GM12878 (cell line): ENCODE results near the gene G2E3. TPM values are rescaled to one million over a fixed set of nuclear protein-coding genes. Genes with fewer than 3 reads are reported as not detected.
"Not testable (repeated sequence)": the region's sequence is repeated elsewhere in the genome, so short reads cannot be mapped to it uniquely, and the experiment has no call there.

Source experiments
- ATAC-seq: fragments of 200-7000 bp; cut with Tn5 transposase; 3 replicates; pipeline ENCODE4 v1.9.1; 2020; ENCODE audit warnings: mild to moderate bottlenecking, moderate library complexity
- BruUV-seq: library from RNA; stranded (reverse); fragments of 400-500 nt; replicated peaks from 2 replicates; lab custom pipeline; 2021; lab: Mats Ljungman, UMichigan
- CTCF ChIA-PET: fragments of 300-600 bp; sonication (Branson Sonifier 250); formaldehyde crosslinking; extraction: SDS; loops from one replicate; lab custom pipeline; 2021; ENCODE audit warnings: inconsistent platforms; lab: Yijun Ruan, JAX
- POLR2A ChIA-PET: fragments of 350-600 bp; formaldehyde crosslinking; extraction: SDS; loops from one replicate; lab custom pipeline; 2021; ENCODE audit warnings: inconsistent platforms; lab: Charles Lee
- RAD21 ChIA-PET: fragments of 300-600 bp; sonication (Branson Sonifier 250); formaldehyde crosslinking; loops from one replicate; lab custom pipeline; 2023; ENCODE audit warnings: antibody characterized with exemption; ENCODE audit not compliant: unreplicated experiment; lab: Charles Lee
- SMC1A ChIA-PET: fragments of 300-600 bp; sonication (Branson Sonifier 250); formaldehyde crosslinking; loops from one replicate; lab custom pipeline; 2023; ENCODE audit not compliant: unreplicated experiment, uncharacterized antibody; lab: Charles Lee
- DNase-seq: peaks from one replicate; pipeline ENCODE4 v3.0.0-alpha.2; 2011; ENCODE audit warnings: low read depth, low spot score
- FAIRE-seq: peaks from 3 replicates; lab custom pipeline; 2011; peaks lifted over from hg19 to GRCh38; lab: Jason Lieb, UNC
- H2AFZ ChIP-seq: 2 replicates; pipeline ENCODE4 v1.6.0; 2011; ENCODE audit warnings: low read depth, low read length, control low read depth; ENCODE audit not compliant: control insufficient read depth
- H3K27ac ChIP-seq: 2 replicates; pipeline ENCODE4 v1.5.1; 2011; ENCODE audit warnings: control low read depth; ENCODE audit not compliant: control insufficient read depth, insufficient read depth
- H3K27me3 ChIP-seq, 2 experiments: replicated peaks in 1 of 2; 2 replicates each; pipeline versions ENCODE4 v1.6.0 to v1.6.1; 2011; ENCODE audit warnings: low read length in 1 of 2; ENCODE audit not compliant: control insufficient read depth in 2 of 2, insufficient read depth in 2 of 2
- H3K36me3 ChIP-seq, 2 experiments: 2 replicates each; pipeline ENCODE4 v1.5.1; 2011; ENCODE audit warnings: low read length in 1 of 2; ENCODE audit not compliant: control insufficient read depth in 2 of 2, insufficient read depth in 2 of 2
- H3K4me1 ChIP-seq: 2 replicates; pipeline ENCODE4 v1.6.1; 2011; ENCODE audit warnings: mild to moderate bottlenecking, low read length, moderate library complexity, mixed read lengths; ENCODE audit not compliant: control insufficient read depth, insufficient read depth
- H3K4me2 ChIP-seq: 2 replicates; pipeline ENCODE4 v1.6.0; 2011; ENCODE audit warnings: control low read depth; ENCODE audit not compliant: control insufficient read depth, insufficient read depth
- H3K4me3 ChIP-seq: fragments of 200-600 bp; sonication (generic); 2 replicates; pipeline ENCODE4 v1.5.1; 2016
- H3K79me2 ChIP-seq: 2 replicates; pipeline ENCODE4 v1.6.0; 2011; ENCODE audit warnings: low read length; ENCODE audit not compliant: control insufficient read depth, insufficient read depth
- H3K9ac ChIP-seq: 2 replicates; pipeline ENCODE4 v1.8.0; 2011; ENCODE audit warnings: low read length, control low read depth, mixed read lengths; ENCODE audit not compliant: control insufficient read depth, insufficient read depth
- H3K9me3 ChIP-seq: replicated peaks from 3 replicates; pipeline ENCODE4 v1.5.1; 2011; ENCODE audit warnings: mild to moderate bottlenecking, low read length; ENCODE audit not compliant: control insufficient read depth, insufficient read depth
- H4K20me1 ChIP-seq: 2 replicates; pipeline ENCODE4 v1.6.0; 2011; ENCODE audit not compliant: control insufficient read depth, insufficient read depth
- ATF2 ChIP-seq: IDR thresholded peaks from 2 replicates; pipeline ENCODE4 v1.6.1; 2012; ENCODE audit warnings: low read length, inconsistent platforms
- CHD1 ChIP-seq: IDR thresholded peaks from 2 replicates; pipeline ENCODE4 v1.6.1; 2012; ENCODE audit warnings: low read depth, low read length, improper control_type of control experiment
- FOXM1 ChIP-seq: IDR thresholded peaks from 2 replicates; pipeline ENCODE4 v1.6.1; 2012; ENCODE audit warnings: low read depth, mild to moderate bottlenecking, inconsistent platforms, low read length, moderate library complexity
- NFIC ChIP-seq: IDR thresholded peaks from 2 replicates; pipeline ENCODE4 v1.6.1; 2012; ENCODE audit warnings: low read depth, mild to moderate bottlenecking, inconsistent platforms, low read length, moderate library complexity
- NFYB ChIP-seq: IDR thresholded peaks from 2 replicates; pipeline ENCODE4 v1.6.1; 2011; ENCODE audit warnings: low read depth, mild to moderate bottlenecking, low read length, improper control_type of control experiment, moderate library complexity; ENCODE audit not compliant: insufficient read depth
- NR2F1 ChIP-seq: fragments of 450-650 bp; conservative IDR thresholded peaks from 2 replicates; pipeline ENCODE4 v1.6.1; 2017; ENCODE audit warnings: mild to moderate bottlenecking
- PAX8 ChIP-seq: fragments of 450-650 bp; IDR thresholded peaks from 2 replicates; pipeline ENCODE4 v1.6.1; 2017; ENCODE audit warnings: mild to moderate bottlenecking, moderate library complexity
- SMARCA5 ChIP-seq: fragments of 450-650 bp; IDR thresholded peaks from 2 replicates; pipeline ENCODE4 v1.6.1; 2017; ENCODE audit warnings: mild to moderate bottlenecking
- TAF1 ChIP-seq: IDR thresholded peaks from 2 replicates; pipeline ENCODE4 v1.6.1; 2011; ENCODE audit warnings: mild to moderate bottlenecking, low read depth, low read length, borderline replicate concordance
- TARDBP ChIP-seq: IDR thresholded peaks from 2 replicates; pipeline ENCODE4 v1.6.1; 2016; ENCODE audit warnings: borderline replicate concordance
- ZSCAN29 ChIP-seq: fragments of 450-650 bp; IDR thresholded peaks from 2 replicates; pipeline ENCODE4 v1.6.1; 2017; ENCODE audit warnings: mild to moderate bottlenecking, moderate library complexity
- WGBS: methylation state at CpG from one replicate; pipeline ENCODE4 v1.1.6; 2016; ENCODE audit warnings: low lambda C conversion rate; ENCODE audit not compliant: insufficient replicate concordance, insufficient coverage; ENCODE audit errors: missing lambda C conversion rate; 5-methylcytosine and 5-hydroxymethylcytosine counted together
- in situ Hi-C: fragments of 300-500 bp; cut with MboI; formaldehyde crosslinking; loops from 9 replicates; pipeline ENCODE4 v1.14.3; 2018; ENCODE audit warnings: mixed read lengths
- intact Hi-C: fragments of 100-400 bp; cut with micrococcal nuclease; formaldehyde crosslinking; loops from one replicate; pipeline ENCODE4 v1.14.2; 2022; ENCODE audit not compliant: unreplicated experiment
- polyA plus RNA-seq, 11 experiments: library from polyadenylated mRNA; depleted of rRNA in 4 of 11; unstranded in 6 of 11; stranded (reverse) in 5 of 11; fragments of >200 nt; fragmentation: Nextera tagmentation in 4 of 11; fragmentation: Illumina TruSeq in 1 of 11; extraction: Ambion mirVana in 4 of 11; extraction: Trizol in 1 of 11; gene quantifications; 1 replicate in 1 of 11; 2 replicates in 10 of 11; pipeline versions ENCODE4 v1.2.1 to v1.2.3, GENCODE V29; 2011 to 2016; ENCODE audit warnings: inconsistent platforms in 2 of 11, missing spikeins in 2 of 11, low read depth in 1 of 11
- total RNA-seq, 4 experiments: library from RNA; depleted of rRNA in 3 of 4; stranded (reverse); fragments of >200 nt in 3 of 4; fragmentation: Illumina TruSeq in 1 of 4; extraction: Trizol in 1 of 4; gene quantifications; 2 replicates each; pipeline versions ENCODE4 v1.2.1 to v1.2.3, GENCODE V29; 2013 to 2021
- TF ChIP-seq, protein P1 (sequence below): IDR thresholded peaks from 2 replicates; pipeline ENCODE4 v1.6.1; 2012; ENCODE audit warnings: low read depth, low read length, improper control_type of control experiment

G2E3 gene
- total and polyA plus RNA-seq, 10 of the 15 experiments (the other 5 are each of a cell fraction or from before 2014, with no cell fraction given): 10.0 to 38.0 (median 21.1) TPM

DNA sequence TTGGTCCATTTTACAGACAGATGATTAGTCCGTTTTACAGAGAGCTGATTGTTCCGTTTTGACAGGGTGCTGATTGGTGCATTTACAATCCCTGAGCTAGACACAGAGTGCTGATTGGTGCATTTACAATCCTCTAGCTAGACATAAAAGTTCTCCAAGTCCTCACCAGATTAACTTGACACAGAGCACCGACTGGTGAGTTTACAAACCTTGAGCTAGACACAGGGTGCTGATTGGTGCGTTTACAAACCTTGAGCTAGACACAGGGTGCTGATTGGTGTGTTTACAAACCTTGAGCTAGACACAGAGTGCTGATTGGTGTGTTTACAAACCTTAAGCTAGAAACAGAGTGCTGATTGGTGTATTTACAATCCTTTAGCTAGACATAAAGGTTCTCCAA is 12.2 kb upstream of the G2E3 start:
- CTCF ChIA-PET, H3K9ac ChIP-seq, H3K36me3 ChIP-seq, ATAC-seq, H3K9me3 ChIP-seq, H3K27ac ChIP-seq, H4K20me1 ChIP-seq, BruUV-seq, FAIRE-seq, H3K4me2 ChIP-seq, H3K4me3 ChIP-seq, H3K27me3 ChIP-seq, RAD21 ChIA-PET, intact Hi-C loops, H2AFZ ChIP-seq, H3K4me1 ChIP-seq, POLR2A ChIA-PET, DNase-seq, H3K79me2 ChIP-seq, in situ Hi-C loops: not testable (repeated sequence)
- SMC1A ChIA-PET: interaction anchor here (1.8 kb wide), 1 partner anchor 9 kb away, joined by 3 read pairs; no protein-coding TSS in a partner anchor
- 56% methylated on average over 4 of the region's 4 CpGs for WGBS

GRCh38 chr14:30547388-30548048 is 11.4 kb upstream of the G2E3 start:
- CTCF ChIA-PET: interaction anchor here (1.1 kb wide), 1 partner anchor 275 kb away, joined by 3 read pairs; no protein-coding TSS in a partner anchor
- Histone ChIP-seq H3K36me3 (no peaks in the 10 kb centered on the region), H3K27me3 (no peaks in the 10 kb centered on the region), H4K20me1 (no peaks in the 10 kb centered on the region), H3K4me3 (no peak overlapping the region), H3K4me2 (no peak overlapping the region), H3K9me3 (no peaks in the 10 kb centered on the region; the same call in 2 of the 3 replicates), H3K27ac (no peak overlapping the region), H2AFZ (no peak overlapping the region), H3K4me1 (no peaks in the 10 kb centered on the region), H3K9ac (no peak overlapping the region), H3K79me2 (no peaks in the 10 kb centered on the region)
- WGBS: 80% methylated on average over 40 of the region's 40 CpGs
- DNase-seq: no peak
- in situ Hi-C loops: no loop called here
- POLR2A ChIA-PET: interaction anchor here (0.5 to 0.6 kb wide), 2 partner anchors 10 to 484 kb away, joined by 5 to 7 read pairs; no protein-coding TSS in a partner anchor
- SMC1A ChIA-PET: interaction anchor here (1.8 kb wide), 1 partner anchor 9 kb away, joined by 3 read pairs; no protein-coding TSS in a partner anchor
- RAD21 ChIA-PET: no interaction called here
- no TSS peak for BruUV-seq
- intact Hi-C loops: no loop called here
- no peak for FAIRE-seq
- no peak for ATAC-seq
- TF ChIP-seq PAX8 (no peak), NFYB (no peak), CHD1 (no peak), NR2F1 (no peak), ATF2 (no peak), NFIC (no peak), FOXM1 (no peak), TARDBP (no peak), ZSCAN29 (no peak), SMARCA5 (no peak), TAF1 (no peak)
- TF ChIP-seq, protein P1, sequence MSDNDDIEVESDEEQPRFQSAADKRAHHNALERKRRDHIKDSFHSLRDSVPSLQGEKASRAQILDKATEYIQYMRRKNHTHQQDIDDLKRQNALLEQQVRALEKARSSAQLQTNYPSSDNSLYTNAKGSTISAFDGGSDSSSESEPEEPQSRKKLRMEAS: no peak
